RWPE2 (cell line): ENCODE results near the gene TTLL7.

ENCODE experiments used
- ATAC-seq: fragments of 200-7000 bp; cut with Tn5 transposase; 3 replicates; pipeline ENCODE4 v1.9.1; 2021; ENCODE audit warnings: low read depth
- DNase-seq: peaks from one replicate; pipeline ENCODE4 v3.0.0-alpha.2; 2020; ENCODE audit warnings: low spot score
- H3K27ac ChIP-seq: fragments of 450-650 bp; 2 replicates; pipeline ENCODE4 v1.5.1; 2017; ENCODE audit warnings: mild to moderate bottlenecking; ENCODE audit not compliant: poor library complexity, severe bottlenecking
- H3K27me3 ChIP-seq: fragments of 250-450 bp; sonication (Bioruptor Pico); 2 replicates; pipeline ENCODE4 v1.5.1; 2021; ENCODE audit warnings: mild to moderate bottlenecking, moderate library complexity; ENCODE audit not compliant: insufficient read depth, poor library complexity, severe bottlenecking
- H3K36me3 ChIP-seq: fragments of 250-450 bp; sonication (Bioruptor Pico); 2 replicates; pipeline ENCODE4 v1.5.1; 2020; ENCODE audit warnings: low read depth, mild to moderate bottlenecking, moderate library complexity
- H3K4me1 ChIP-seq: fragments of 250-450 bp; sonication (Bioruptor Pico); 2 replicates; pipeline ENCODE4 v1.5.1; 2021; ENCODE audit warnings: mild to moderate bottlenecking, moderate library complexity; ENCODE audit not compliant: insufficient read depth, poor library complexity, severe bottlenecking
- H3K4me3 ChIP-seq: fragments of 250-450 bp; sonication (Bioruptor Pico); 2 replicates; pipeline ENCODE4 v1.5.1; 2021; ENCODE audit warnings: mild to moderate bottlenecking, moderate library complexity; ENCODE audit not compliant: severe bottlenecking
- H3K9me3 ChIP-seq: fragments of 250-450 bp; sonication (Bioruptor Pico); 2 replicates; pipeline ENCODE4 v1.5.1; 2021; ENCODE audit warnings: mild to moderate bottlenecking, moderate library complexity; ENCODE audit not compliant: severe bottlenecking
- CTCF ChIP-seq: fragments of 450-650 bp; IDR thresholded peaks from one replicate; pipeline ENCODE4 v1.5.1; 2017; ENCODE audit warnings: mild to moderate bottlenecking, moderate library complexity; ENCODE audit not compliant: poor library complexity, severe bottlenecking

TTLL7 gene

GRCh38 chr1:83960669-83961277, 38.2 kb downstream of the TTLL7 start:
- no peaks in the 10 kb centered on the region for H3K4me1 ChIP-seq
- peaks cover 3% of the 10 kb centered on the region for H3K27me3 ChIP-seq
- H3K9me3 ChIP-seq: no peaks in the 10 kb centered on the region
- no peaks in the 10 kb centered on the region for H3K36me3 ChIP-seq
- no peak for DNase-seq
- no peak overlapping the region for H3K27ac ChIP-seq
- no peak overlapping the region for H3K4me3 ChIP-seq
- ATAC-seq: no peak
- TF ChIP-seq CTCF: no peak

- no peak overlapping the region for H3K4me3 ChIP-seq
- no peaks in the 10 kb centered on the region for H3K4me1 ChIP-seq
- H3K36me3 ChIP-seq: no peaks in the 10 kb centered on the region
- DNase-seq (no peak), ATAC-seq (no peak)
- H3K27ac ChIP-seq: no peak overlapping the region
- no peak for TF ChIP-seq CTCF
- peaks cover 3% of the 10 kb centered on the region for H3K27me3 ChIP-seq
- H3K9me3 ChIP-seq: no peaks in the 10 kb centered on the region
Observed at GRCh38 chr1:83959824-83960498, 39.0 kb downstream of the TTLL7 start.

GRCh38 chr1:83958704-83959103, 40.2 kb downstream of the TTLL7 start:
- Histone ChIP-seq H3K27ac (no peak overlapping the region), H3K4me1 (no peaks in the 10 kb centered on the region), H3K36me3 (no peaks in the 10 kb centered on the region), H3K9me3 (no peaks in the 10 kb centered on the region), H3K27me3 (peaks cover 3% of the 10 kb centered on the region), H3K4me3 (no peak overlapping the region)
- no peak for TF ChIP-seq CTCF
- DNase-seq: no peak
- no peak for ATAC-seq

GRCh38 chr1:83954166-83954823, 44.6 kb downstream of the TTLL7 start:
- Histone ChIP-seq H3K4me3 (no peak overlapping the region), H3K27ac (no peak overlapping the region), H3K9me3 (no peaks in the 10 kb centered on the region), H3K27me3 (peaks cover 3% of the 10 kb centered on the region), H3K36me3 (no peaks in the 10 kb centered on the region), H3K4me1 (no peaks in the 10 kb centered on the region)
- TF ChIP-seq CTCF: no peak
- ATAC-seq (no peak), DNase-seq (no peak)
